NCI-H774 (cell line): ENCODE results near the gene C12orf54.
"Not testable (repeated sequence)": the region's sequence is repeated elsewhere in the genome, so short reads cannot be mapped to it uniquely, and the experiment has no call there.

Experiments used
- DNase-seq: peaks from one replicate; lab custom pipeline; 2025; lab: John Stamatoyannopoulos, UW

The C12orf54 gene

DNA sequence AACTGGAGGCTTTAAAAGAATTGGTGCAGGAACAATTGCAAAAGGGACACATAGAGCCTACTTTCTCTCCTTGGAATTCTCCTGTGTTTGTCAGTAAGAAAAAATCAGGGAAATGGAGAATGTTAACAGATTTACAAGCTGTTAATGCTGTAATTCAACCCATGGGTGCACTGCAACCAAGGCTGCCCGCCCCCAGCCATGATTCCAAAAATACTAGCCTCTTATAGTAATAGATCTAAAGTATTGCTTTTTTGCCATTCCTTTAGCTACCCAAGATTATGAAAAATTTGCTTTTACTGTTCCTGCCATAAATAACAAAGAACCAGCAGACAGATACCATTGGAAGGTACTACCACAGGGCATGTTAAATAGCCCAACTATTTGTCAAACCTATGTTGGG lies 27.8 kb downstream of the C12orf54 start:
- DNase-seq, result no peak

DNA sequence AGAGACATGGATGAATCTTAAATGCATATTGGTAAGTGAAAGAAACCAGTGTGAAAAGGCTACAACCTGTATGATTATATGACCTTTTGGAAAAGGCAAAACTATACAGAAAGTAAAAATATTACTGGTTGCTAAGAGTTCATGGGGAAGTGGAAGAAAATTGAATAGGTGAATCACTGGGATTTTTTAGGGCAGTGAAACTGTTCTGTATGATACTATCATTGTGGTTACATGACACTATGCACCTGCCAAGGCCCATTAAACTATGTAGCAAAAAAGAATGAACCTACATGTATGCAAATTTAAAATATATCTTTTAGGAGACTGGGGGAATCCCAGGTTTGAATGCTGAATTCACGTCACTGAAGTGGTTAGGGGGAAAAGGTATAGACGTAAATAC lies 30.6 kb downstream of the C12orf54 start:
- DNase-seq, result no peak

DNA sequence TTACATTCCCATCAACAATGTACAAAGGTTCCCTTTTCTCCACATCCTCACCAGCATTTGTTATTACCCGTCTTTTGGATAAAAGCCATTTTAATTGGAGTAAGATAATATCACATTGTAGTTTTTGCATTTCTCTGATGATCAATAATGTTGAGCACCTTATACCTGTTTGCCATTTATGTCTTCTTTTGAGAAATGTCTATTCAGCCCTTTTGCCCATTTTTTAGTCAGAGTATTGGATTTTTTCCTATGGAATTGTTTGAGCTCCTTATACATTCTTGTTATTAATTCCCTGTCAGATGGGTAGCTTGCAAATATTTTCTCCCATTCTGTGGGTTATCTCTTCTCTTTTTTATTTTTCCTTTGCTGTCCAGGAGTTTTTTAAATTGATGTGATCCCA lies 32.4 kb downstream of the C12orf54 start:
- DNase-seq, result no peak

DNA sequence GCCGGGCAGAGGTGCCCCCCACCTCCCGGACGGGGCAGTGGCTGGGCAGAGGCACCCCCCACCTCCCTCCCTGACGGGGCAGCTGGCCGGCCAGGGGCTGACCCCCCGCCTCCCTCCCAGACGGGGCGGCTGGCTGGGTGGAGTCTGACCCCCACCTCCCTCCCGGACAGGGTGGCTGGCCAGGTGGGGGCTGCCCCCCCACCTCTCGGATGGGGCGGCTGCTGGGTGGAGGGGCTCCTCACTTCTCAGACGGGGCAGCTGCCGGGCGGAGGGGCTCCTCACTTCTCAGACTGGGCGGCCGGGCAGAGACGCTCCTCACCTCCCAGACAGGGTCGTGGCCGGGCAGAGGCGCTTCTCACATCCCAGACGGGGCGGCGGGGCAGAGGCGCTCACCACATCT lies 38.1 kb downstream of the C12orf54 start:
- DNase-seq, result not testable (repeated sequence)

DNA sequence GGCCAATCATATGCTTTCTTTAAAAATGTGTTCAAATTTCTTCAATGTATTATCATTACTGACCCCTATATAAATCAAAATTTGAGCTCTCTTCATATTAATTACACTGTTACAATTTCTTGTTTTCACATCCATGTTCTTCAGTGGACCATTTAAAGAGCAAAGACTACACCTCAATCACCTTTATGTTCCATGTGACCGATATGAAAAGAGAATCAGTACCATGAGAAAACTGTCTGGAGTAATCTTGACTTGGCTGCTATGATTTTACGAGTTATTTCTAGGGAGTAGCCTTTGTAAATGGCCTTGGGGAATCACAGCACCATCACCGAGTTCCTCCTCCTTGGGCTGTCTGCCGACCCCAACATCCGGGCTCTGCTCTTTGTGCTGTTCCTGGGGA lies 43.0 kb downstream of the C12orf54 start, which contains the start of gene OR8S1:
TSS of gene OR8S1 (plus strand) at position 301 of the 400 bp plus-strand sequence. CDS start at position 301, 0 bp downstream.
- no peak for DNase-seq

DNA sequence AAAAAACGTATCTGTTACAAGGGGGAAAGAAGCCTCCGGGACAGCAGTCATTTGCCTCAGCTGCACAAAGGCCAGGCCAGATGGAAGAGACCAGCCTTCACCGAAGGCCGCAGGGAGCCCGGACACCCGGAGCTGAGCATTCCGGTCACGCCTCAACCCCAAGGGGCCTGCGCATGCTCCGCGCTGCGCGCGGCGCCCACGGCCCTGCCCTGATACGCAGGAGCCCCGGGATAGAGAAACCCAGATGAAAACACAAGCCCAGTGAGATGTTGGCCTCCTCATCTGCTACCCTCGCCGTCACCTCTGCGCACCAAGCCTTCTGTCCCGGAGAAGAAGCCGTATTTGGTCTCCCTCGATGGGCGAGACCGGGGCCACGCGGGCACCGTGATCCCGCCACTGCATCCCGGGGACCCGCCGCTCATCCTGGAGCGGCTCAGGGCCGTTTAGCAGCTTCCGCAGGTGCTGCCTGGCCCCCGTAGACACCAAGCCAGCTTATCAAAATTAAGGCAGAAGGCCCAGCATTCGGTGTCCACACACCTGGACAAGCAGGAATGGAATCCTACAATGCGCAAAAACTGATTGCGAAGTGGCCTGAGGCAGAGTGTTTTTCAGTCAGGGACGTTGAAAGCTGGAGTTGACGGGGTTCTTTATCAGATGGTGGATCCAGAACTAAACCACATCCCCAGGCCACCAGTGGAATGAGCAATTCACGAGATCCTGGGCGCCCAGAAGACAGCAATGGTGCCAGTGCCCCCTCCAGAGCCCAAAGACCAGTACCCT lies 45.8 kb downstream of the C12orf54 start:
- no peak for DNase-seq

DNA sequence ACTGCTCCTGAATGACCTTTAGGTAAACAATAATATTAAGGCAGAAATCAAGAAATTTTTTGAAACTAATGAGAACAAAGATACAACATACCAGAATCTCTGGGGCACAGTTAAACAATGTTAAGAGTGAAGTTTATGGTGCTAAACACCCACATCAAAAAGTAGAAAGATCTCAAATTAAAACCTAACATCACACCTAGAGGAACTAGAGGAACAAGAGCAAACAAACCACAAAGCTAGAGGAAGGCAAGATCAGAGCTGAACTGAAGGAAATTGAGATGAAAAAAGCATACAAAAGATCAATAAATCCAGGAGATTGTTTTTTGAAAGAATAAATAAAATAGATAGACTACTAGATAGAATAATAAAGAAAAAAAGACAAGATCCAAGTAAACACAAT lies 50.3 kb downstream of the C12orf54 start:
- DNase-seq, result no peak

DNA sequence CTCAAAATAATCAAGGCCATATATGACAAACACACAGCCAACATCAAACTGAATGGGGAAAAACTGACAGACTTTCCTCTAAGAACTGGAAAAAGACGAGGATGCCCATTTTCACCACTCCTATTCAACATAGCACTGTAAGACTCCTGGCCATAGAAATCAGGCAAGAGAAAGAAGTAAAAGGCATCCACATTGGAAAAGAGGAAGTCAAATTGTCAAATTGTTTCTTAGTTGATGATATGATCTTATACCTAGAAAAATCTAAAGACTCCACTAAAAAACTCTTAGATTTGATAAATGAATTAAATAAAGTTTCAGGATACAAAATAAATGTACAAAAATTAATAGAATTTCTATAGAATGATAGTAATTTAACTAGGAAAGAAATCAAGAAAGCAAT lies 54.3 kb downstream of the C12orf54 start:
- DNase-seq, result no peak

DNA sequence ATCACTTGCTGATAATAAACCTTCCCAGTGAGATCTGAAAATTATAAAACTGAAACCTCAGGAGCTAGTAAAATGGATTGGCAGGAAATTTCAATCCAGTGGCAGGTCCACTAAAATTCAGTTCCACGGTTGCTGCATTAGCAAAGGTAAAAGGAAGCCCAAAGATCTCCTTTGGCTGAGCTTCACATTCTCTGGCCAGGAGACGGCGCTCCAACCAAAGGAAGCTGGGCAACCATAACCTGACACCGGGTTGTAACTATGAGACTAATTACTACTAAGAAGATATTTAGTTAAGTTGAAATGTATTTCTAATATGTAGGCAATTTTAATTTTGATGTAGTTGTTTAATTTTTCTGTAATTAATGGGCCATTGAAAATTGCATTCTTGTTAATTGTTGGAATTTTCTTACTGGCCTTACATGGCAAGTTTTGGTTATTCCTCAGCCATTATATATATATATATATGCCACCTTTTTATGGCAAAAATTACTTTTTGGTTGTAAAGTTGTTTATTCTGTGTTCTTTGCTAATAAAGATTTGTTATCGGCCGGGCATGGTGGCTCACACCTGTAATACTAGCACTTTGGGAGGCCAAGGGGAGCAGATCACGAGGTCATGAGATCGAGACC lies 60.1 kb downstream of the C12orf54 start:
- DNase-seq, result peak; percentile 10

DNA sequence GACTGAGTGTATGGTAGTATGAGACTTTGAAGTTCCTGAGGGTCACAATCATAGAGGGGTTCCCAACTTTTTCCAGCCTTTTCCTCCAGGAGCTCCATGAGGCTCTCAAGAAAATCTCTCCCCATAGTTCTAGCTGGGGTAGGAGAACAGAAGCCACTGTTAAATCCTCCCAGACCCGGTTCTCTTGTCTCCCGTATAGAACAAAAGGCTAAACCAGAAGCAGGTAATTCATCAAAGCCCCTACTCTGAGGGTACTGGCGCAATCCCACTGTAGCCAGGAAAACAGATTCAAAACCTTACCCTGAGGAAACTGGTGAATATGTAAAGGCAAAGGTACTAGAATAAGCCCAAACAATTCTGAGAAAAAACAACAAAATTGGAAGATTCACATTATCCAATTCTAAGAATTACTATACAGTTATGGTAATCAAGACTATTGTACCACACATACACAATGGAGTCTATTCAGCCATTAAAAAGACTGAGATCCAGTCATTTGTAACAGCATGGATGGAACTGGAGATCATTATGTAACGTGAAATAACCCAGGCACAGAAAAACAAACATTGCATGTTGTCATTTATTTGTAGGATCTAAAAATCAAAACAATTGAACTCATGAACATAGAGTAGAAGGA lies 63.7 kb downstream of the C12orf54 start:
- no peak for DNase-seq
